GM18907 (cell line): ENCODE measurements around the gene ANKRD34A.

Source experiments
- ATAC-seq: cut with Tn5 transposase; IDR thresholded peaks from one replicate; pipeline ENCODE4 v1.9.1; 2021; ENCODE audit warnings: mild to moderate bottlenecking, moderate library complexity; ENCODE audit not compliant: unreplicated experiment

Gene ANKRD34A

GRCh38 chr1:145912128-145912641 is 52.2 kb downstream of the ANKRD34A start:
- no peak for ATAC-seq
